Sciatic nerve (tissue), 2 donors: ENCODE measurements around the gene ADAD2. TPM values are rescaled to one million over a fixed set of nuclear protein-coding genes. Genes with fewer than 3 reads are reported as not detected.

Source experiments
- ATAC-seq: fragments of 200-7000 bp; cut with Tn5 transposase; one replicate; pipeline ENCODE4 v1.9.1; 2020; ENCODE audit warnings: mild to moderate bottlenecking, moderate library complexity
- DNase-seq: peaks from one replicate; pipeline ENCODE4 v3.0.0-alpha.2; 2020; ENCODE audit warnings: low spot score
- intact Hi-C: fragments of 100-400 bp; cut with DNase I; formaldehyde crosslinking; loops from one replicate; pipeline ENCODE4 v1.14.2; 2022
- total RNA-seq: library from RNA; stranded (reverse); fragmentation: NEBNext Ultra II Directional; extraction: Animal tissue kit (Norgen Biotek cat#: 25700); gene quantifications from one replicate; pipeline ENCODE4 v1.2.1, GENCODE V29; 2021
- donor health status: DM: no; HTN: no; CAD: no.
- donor health status: DM: no; HTN: no; CAD: no.

ADAD2 gene
- not detected for total RNA-seq

DNA sequence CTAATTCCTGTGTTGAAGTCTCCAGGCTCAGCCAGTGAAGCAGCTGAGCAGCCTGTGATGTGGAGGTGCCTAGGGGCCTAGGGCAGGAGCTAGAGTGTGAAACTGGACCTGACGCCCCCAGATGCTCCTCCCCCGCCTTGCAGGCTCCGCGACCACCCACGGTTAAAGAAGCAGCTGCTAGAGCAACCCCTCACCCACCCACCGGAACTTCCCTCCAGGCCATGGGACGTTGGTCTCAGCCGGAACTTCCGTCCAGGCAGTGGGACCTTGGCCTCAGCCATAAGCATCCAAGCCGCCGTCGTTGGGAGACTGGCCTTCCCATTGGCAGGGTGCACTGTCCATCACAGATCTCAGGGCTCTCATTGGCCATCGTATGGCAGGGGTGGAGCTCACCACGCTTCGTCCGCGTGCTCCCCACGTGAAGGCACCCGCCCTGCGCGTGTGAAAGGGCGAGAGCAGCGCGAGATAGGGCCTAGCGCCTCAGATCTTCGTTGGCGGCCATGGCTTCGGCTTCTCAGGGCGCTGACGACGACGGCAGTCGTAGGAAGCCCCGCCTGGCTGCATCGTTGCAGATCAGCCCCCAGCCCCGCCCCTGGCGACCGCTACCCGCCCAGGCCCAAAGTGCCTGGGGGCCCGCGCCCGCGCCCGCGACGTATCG, at the start of gene ADAD2:
Gene ADAD2 (plus strand): TSS at position 427 of the 658 bp plus-strand sequence. CDS start 74 bp downstream, at position 501.
- DNase-seq: no peak
- intact Hi-C loops: no loop called here
- ATAC-seq: no peak

DNA sequence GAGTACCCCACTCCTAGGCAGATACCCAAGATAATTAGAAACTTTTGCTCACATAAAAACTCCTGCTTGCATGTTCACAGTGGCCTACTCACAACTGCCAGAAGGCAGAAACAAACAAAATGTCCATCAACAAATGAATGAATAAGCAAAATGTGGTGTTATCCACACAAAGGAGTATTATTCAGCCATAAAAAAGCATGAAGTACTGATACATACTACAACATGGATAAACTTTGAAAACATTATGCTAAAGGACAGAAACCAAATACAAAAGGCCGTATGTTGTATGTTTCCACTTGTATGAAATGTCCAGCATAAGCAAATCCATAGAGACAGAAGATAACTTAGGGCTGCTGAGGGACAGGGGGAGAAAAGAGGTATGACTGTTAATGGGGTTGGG, 47.9 kb upstream of the ADAD2 start:
- DNase-seq: no peak
- ATAC-seq: no peak
- intact Hi-C loops: no loop called here

DNA sequence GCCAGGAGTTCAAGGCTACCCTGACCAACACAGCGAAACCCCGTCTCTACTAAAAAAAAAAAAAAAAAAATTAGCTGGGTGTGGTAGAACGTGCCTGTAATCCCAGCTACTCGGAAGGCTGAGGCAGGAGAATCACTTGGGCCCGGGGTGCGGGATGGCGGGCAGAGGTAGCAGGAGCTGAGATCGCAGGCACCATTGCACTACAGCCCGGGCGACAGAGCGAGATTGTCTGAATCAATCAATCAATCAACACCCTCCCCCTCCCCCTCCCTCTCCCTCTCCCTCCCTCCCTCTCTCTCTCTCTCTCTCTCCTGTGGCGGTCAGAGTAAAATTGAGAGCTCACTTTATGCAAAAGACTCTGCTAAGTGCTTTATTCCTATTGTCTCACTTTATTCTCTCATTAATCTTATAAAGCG, 47.2 kb upstream of the ADAD2 start:
- intact Hi-C loops: no loop called here
- DNase-seq (no peak), ATAC-seq (no peak)

DNA sequence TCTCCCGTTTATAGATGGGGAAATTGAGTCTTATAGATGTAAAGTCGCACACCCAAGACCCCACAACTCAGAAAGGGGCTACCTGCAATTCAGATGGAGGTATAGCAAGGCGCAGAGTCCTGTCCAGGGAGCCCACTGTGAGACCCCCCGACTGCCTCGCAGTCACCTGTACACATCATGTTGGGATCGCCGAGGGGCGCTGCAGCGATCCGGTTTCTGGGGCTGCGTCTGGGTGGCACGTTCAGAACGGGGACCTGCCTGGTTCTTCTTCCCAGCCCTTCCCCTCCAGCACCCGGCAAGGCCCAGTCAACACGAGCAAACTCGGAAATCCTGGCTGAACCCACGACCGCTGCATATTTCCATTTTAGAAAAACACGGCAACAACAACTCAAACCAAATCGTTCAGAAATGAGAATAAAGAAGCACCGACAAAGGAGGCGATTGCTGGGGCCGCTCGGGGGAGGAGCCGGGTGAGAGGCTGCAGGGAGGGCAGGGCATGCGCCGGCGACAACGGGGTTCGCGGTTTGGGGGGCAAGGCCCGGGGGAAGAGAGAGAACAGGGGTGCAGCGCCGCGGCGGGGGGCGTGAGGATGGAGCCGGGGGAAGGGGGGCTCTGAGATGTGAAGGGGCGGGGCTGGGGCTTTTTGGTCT, 46.6 kb upstream of the ADAD2 start:
- ATAC-seq: peak; percentile 46
- peak; percentile 76 for DNase-seq
- intact Hi-C loops: no loop called here

DNA sequence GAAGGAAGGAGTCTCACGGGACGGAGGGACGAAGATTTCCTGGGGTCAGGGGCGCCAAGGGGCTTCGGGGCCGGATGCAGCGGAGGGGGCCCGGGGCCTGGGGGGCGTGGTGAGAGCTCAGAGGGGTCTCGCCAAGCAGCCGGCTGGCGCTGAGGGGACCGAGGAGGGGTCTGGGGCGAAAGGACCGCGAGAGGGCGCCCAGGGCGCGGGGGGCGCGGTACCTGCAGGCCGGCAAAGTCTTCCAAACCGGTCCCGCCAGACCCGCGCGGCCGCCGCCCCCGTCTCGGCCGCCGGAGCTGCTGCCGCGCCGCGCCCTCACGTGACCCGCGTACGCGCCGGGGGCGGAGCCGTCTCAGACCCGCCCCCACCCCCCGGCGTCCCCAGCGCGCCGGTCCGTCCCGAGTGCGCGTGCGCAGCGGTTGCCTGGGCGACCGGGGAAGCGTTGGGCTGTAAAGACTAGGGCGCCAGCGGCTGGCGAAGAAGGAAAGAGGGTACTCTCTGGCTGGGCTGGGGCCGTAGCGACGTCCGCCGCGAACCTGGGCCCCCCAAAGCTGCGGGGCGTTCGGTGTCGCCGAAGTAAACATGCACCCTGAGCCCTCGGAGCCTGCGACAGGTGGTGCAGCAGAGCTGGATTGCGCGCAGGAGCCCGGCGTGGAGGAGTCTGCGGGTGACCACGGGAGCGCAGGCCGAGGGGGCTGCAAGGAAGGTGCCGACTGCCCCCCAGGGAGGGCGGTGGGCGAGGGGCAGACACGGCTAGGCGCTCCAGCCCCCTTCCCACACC, 45.9 kb upstream of the ADAD2 start, which contains the start of the genes DNAAF1 and HSDL1:
Gene DNAAF1 (plus strand): TSS at position 450 of the 781 bp plus-strand sequence. CDS start 133 bp downstream, at position 583.
Gene HSDL1 (minus strand): TSS at position 319 of the 781 bp plus-strand sequence. CDS start 13,856 bp downstream, outside the sequence.
- intact Hi-C loops: no loop called here
- ATAC-seq (peak; percentile 97), DNase-seq (peak; percentile 95)

DNA sequence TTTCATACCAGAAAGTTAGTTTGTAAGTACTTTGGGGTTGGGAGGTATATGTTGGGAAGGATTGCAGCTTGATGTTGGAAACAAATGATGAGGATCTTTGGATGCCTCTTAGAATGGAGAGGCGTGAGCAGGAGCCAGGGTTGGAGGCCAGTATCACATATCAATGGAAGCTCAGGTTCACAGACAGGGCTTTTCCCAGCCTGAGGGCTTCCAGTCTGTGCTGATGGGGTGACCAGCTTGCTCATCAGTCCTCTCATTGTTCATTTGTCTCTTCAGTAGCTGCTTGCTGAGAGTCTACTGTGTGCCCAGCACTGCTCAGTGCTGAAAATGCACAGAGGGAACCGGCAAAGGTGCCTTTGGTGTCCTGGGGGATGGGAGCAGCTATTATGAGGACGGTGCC, 40.0 kb upstream of the ADAD2 start:
- DNase-seq: no peak
- ATAC-seq: no peak
- intact Hi-C loops: no loop called here

DNA sequence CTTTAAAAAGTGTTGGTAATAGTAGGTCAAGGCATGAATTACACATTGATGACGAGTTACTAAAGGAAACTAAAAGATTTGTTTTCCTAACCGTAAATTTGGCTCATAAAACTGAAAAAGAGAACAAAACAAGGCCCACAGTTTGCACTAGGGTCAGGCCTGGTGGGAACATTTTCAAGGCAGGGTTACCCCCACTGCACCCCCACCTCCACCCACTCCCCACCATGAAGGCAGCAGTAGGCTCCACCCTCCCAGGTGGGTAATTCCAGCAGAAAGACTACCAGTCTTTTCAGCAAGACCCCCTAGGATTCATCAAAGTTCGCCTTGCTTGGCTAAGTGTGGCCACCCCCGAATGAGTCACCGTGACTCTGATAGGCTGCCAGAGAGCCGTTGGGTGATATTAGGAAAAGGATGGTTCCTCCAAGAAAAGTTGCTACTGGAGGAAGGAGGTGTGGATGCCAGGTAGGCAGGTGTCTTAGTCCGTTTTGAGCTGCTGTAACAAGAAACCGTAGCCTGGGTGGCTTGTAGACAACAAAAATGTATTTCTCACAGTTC, 37.2 kb upstream of the ADAD2 start:
- intact Hi-C loops: no loop called here
- DNase-seq: no peak
- ATAC-seq: peak; percentile 68

DNA sequence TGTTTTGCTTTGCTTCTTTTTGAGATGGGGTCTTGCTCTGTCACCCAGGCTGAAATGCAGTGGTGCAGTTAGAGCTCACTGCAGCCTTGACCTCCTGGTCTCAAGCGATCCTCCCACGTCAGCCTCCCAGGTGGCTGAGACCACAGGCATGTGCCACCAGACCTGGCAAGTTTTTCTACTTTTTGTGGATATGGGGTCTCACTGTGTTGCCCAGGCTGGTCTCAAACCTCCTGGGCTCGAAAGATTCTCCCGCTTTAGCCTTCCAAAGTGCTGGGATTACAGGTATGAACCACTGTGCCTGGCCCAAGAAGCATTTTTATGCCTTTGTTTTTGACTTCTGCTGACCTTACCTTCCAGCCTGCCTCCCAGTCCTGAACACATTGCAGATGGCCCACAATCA, 35.7 kb upstream of the ADAD2 start:
- ATAC-seq (no peak), DNase-seq (no peak)
- intact Hi-C loops: no loop called here

DNA sequence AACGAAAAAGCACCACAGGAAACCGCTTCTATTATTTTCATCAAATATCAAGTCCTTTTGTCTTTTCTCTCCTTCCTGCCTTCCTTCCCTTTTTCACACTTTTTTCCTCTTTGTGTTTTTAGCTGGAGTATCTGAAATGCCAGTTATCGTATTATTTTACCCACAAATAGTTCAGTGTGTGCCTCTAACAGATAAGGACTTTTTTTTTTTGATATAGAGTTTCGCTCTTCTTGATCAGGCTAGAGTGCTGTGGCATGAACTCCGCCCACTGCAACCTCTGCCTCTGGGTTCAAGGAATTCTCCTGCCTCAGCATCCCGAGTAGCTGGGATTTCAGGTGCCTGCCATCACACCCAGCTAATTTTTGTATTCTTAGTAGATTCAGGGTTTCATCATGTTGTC, 35.2 kb upstream of the ADAD2 start:
- intact Hi-C loops: no loop called here
- ATAC-seq: no peak
- no peak for DNase-seq

DNA sequence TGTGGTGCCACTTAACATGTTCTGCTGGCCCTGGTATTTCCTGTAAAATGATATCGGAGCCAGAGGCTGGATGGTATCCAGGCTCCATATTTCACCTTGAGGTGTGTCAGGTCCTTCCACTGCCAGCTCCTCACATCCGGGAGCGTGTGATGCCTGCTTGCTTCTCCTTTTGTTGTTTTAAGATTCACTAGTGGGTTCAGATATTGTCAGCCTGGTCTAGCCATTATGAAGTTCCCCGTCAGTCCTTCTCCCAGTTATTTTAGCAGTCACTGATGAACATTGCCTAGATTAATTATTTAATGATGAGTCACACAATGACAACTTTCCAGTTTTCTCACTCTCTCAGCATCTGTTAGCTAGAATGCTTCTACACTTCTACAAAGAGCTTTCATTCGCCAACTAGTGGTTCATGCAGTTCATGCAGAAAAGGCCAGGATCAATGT, 34.6 kb upstream of the ADAD2 start:
- intact Hi-C loops: no loop called here
- ATAC-seq (no peak), DNase-seq (no peak)

DNA sequence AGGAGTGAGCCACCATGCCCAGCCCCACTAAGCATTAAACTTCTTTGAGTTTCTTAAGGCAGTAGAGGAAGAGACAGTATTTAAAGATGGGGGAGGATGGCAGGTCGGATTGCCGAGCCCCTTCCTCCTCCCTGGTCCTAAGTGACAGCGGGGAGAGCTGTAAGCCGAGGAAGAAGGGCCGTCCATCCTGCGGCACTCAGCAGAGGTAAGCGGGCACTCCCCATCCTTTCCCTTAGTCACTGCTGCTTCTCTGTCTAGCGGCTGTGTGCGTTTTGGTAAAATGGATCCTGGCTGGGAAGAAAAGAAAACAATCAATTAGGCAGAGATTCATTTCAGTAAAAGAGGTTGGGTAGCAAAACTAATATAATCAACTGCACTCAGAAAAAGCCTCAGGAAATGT, 31.9 kb upstream of the ADAD2 start:
- intact Hi-C loops: no loop called here
- ATAC-seq (no peak), DNase-seq (no peak)

DNA sequence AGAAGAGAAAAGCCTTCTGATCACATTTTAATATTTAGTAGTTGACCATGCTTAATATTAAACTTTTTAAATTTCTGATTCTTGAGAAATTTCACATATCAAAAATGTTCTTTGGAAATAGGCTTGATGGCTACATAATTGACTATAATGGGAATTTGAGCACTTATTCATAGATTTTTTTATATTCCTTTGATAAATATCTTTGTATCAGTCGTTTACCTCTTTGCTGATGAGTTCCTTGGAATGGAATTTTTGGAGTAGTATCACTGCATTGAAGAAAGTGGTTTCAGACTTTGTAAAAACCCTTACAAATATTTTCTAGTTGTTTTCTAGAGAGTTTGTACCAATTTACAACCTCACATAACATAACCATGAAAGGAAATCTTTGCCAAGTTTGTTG, 31.2 kb upstream of the ADAD2 start:
- DNase-seq: no peak
- no peak for ATAC-seq

DNA sequence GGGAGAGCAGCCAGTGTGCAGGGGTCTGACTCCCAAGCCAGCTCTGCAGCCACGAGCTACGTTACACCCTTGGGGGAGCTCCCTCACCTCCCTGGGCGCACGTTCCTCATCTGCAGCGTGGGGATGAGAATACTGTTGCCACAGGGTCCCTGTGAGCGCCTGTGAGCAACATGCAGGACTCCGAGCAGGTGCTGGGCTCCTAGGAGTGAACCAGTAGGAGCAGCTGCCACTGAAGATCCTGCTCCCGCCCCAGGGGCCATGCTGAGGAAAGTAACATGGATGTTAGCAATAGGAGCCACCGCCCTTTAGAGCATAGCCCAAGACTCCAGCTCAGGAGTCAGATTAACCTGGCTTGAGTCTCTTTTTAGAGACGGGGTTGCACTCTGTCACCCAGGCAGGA, 29.9 kb upstream of the ADAD2 start:
- DNase-seq (no peak), ATAC-seq (no peak)
- intact Hi-C loops: no loop called here

More for the DNA sequence above, 31.2 kb upstream of the ADAD2 start:
- intact Hi-C loops: no loop called here

DNA sequence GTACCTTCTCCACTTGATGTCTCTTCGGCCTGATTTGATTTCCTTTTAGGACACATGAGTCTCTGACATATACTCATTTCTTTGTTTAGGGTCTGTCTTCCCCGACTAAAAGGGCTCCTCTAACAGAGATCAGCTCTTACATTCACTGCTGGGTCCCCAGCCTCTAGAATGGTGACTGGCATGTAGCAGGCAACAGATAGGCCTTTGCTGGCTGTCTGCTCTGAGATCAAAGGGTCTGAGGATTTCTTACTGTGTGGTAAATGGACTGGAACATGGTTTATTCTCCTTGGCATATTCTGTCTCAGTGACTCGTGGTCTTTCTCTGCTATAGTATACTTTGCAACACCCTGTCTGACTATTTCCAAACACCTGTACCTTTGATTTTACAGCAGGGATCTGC, 29.2 kb upstream of the ADAD2 start:
- intact Hi-C loops: no loop called here
- ATAC-seq: no peak
- DNase-seq: no peak

DNA sequence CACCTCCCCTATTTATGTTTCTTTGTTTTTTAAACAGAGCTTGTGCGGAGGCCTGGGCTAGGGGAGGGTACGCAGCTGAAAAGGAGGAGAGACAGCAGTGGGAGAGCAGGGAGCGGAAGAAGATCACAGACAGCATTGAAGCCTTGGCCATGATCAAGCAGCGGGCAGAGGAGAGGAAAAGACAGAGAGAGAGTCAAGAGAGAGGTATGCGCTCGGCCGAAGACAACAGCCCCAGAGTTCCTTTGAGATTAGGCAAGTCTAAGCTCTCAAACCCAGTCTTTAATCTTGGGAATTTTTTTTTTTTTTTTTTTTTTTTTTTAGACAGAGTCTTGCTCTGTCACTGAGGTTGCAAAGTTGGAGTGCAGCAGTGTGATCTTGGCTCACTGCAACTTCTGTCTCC, 25.2 kb upstream of the ADAD2 start:
- no peak for DNase-seq
- no peak for ATAC-seq
- intact Hi-C loops: no loop called here

DNA sequence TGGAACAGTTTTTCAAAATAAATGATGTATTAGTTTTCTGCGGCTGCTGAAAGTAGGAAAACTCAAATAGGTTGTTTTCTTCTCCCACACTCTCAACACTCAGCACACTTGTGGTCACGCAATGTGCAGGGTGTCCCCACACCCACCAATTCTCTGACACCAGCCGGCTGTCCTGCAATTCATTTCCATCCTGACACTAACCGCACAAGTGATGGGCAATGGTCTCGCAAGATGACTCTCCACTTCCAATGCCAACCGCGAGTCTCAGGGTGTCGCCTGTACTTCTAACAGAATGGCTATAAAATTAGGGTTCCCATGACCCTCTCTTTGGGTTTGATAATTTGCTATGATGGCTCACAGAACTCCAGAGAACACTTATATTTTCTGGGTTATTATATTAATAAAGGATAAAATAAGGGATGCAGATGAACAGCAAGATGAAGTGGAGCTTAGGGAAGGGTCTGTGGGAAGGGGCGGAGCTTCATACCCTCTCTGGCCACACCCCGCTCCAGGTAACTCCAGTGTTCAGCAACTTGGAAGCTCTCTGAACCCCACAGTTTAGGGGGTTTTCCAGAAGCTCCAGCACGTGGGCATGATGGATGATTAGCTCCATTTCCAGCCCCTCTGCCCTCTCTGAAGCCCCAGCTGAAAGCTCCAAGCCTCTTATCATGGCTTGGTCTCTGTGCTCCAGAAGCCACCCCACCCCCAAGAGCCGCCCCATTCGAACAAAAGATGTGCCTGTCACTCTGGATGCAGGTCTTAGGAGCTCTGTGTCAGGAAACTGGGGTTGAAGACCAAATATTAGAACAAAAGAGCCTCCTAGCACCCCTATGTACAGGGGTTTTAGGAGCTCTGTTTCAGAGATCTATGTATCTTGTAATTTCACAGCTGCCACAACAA, 23.9 kb upstream of the ADAD2 start:
- no peak for DNase-seq
- no peak for ATAC-seq
- intact Hi-C loops: no loop called here

DNA sequence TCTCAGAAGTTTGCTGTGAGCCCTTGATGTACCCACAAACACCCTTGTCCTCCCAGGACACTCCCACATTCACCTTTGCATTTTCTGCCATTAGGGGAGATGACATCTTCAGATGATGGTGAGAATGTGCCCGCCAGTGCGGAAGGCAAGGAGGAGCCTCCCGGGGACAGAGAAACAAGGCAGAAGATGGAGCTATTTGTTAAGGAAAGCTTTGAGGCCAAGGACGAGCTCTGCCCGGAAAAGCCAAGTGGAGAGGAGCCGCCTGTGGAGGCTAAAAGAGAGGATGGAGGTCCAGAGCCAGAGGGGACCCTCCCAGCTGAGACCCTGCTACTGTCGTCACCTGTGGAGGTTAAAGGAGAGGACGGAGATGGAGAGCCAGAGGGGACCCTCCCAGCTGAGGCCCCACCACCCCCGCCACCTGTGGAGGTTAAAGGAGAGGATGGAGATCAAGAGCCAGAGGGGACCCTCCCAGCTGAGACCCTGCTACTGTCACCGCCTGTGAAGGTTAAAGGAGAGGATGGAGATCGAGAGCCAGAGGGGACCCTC, 21.1 kb upstream of the ADAD2 start:
- ATAC-seq: no peak
- no peak for DNase-seq
- intact Hi-C loops: no loop called here

DNA sequence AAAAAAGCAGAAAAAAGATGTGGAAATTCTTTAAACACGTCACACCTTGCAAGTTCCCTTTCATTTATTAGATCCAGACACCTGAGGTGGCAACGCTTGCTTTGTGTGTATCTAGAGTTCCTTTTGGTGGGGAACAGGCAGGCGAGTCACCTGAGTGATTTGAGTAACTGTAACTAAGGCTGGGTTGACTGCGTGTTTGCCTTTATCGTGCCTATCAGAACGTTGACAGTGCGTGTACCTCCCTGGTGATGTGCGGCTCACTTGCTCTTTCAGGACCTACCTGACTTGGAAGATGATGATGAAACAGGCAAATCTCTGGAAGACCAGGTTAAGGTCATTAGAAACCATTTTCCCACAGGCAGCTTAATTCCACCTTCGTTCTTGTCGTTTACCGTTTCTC, 16.6 kb upstream of the ADAD2 start:
- no peak for ATAC-seq
- intact Hi-C loops: no loop called here
- no peak for DNase-seq
